T-helper 2 cell treated with Interferon-gamma antibody and Interleukin-4, amounts not matched to agents 5 μg/mL and 100 μg/mL, for 36 hours (primary cell): Measurements from ENCODE around the gene IGFBP2.
"Not testable (repeated sequence)": the region's sequence is repeated elsewhere in the genome, so short reads cannot be mapped to it uniquely, and the experiment has no call there.

Source experiments
- DNase-seq: peaks from one replicate; pipeline ENCODE4 v3.0.0; 2021; ENCODE audit warnings: low spot score
- H3K27ac Mint-ChIP-seq: one replicate; pipeline ENCODE4 v1.8.0; 2021; ENCODE audit warnings: mild to moderate bottlenecking, mixed read lengths
- H3K27me3 Mint-ChIP-seq: one replicate; pipeline ENCODE4 v1.8.0; 2021; ENCODE audit warnings: low read depth, mixed read lengths
- H3K36me3 Mint-ChIP-seq: one replicate; pipeline ENCODE4 v1.8.0; 2021; ENCODE audit warnings: low read depth, mixed read lengths
- H3K4me1 Mint-ChIP-seq: one replicate; pipeline ENCODE4 v1.8.0; 2021; ENCODE audit warnings: low read depth, mixed read lengths
- H3K4me3 Mint-ChIP-seq: one replicate; pipeline ENCODE4 v1.8.0; 2022; ENCODE audit warnings: mild to moderate bottlenecking, moderate library complexity, mixed read lengths
- H3K9me3 Mint-ChIP-seq: one replicate; pipeline ENCODE4 v1.8.0; 2021; ENCODE audit warnings: mixed read lengths

IGFBP2 gene, protein sequence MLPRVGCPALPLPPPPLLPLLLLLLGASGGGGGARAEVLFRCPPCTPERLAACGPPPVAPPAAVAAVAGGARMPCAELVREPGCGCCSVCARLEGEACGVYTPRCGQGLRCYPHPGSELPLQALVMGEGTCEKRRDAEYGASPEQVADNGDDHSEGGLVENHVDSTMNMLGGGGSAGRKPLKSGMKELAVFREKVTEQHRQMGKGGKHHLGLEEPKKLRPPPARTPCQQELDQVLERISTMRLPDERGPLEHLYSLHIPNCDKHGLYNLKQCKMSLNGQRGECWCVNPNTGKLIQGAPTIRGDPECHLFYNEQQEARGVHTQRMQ

DNA sequence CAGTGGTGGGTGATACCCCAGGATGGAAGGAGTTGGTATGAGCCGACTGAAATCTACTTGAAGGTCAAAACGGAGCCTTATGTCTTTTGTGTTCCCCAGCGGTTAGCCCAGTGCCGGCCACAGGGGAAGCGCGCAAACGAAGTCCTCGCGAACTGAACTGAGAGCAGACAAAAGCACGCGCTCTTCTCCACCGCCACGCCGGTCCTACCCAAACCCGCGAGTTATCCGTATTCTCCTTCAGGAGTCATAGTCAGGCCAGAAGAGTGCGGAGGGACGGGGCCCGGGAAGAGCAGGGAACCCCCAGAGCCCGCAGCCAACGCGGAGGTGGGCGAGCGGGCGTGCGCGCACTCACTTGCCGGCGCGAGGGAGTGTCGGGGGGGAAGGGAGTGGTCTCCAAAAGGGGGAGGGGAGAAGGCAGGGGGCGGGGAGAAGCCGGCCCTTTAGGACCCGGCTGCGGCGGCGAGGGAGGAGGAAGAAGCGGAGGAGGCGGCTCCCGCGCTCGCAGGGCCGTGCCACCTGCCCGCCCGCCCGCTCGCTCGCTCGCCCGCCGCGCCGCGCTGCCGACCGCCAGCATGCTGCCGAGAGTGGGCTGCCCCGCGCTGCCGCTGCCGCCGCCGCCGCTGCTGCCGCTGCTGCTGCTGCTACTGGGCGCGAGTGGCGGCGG is at the start of gene IGFBP2:
Gene IGFBP2 (plus strand): TSS at position 469 of the 664 bp plus-strand sequence. CDS start 104 bp downstream, at position 573.
- H3K36me3 Mint-ChIP-seq, result peaks cover 6% of the 10 kb centered on the region
- H3K27ac Mint-ChIP-seq, result no peak within 1 kb of the TSS
- peak within 1 kb of the TSS; percentile 84 for H3K4me3 Mint-ChIP-seq
- peaks cover 26% of the 10 kb centered on the region for H3K4me1 Mint-ChIP-seq
- DNase-seq, result peak; percentile 37
- no peaks in the 10 kb centered on the region for H3K9me3 Mint-ChIP-seq
- H3K27me3 Mint-ChIP-seq, result peaks cover 76% of the 10 kb centered on the region

DNA sequence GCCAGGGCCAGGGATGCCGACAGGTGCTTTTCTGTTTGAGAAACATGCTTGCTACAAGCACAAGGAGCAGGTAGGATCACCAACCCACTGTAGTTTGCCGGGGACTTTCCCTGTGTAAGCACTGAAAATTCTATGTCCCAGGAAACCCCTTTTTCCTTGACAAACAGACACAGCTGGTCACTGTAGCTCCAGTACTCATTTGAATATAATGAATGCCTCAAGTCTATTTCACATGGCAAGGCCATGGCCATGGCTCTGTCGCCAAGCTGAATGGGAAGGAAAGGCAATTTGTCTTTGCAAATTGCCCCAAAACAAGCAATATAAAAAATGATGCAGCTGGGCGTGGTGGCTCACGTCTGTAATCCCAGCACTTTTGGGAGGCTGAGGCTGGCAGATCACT is 49.6 kb upstream of the IGFBP2 start:
- H3K9me3 Mint-ChIP-seq, result no peaks in the 10 kb centered on the region
- H3K4me3 Mint-ChIP-seq, result no peak overlapping the region
- no peaks in the 10 kb centered on the region for H3K36me3 Mint-ChIP-seq
- H3K4me1 Mint-ChIP-seq, result no peaks in the 10 kb centered on the region
- H3K27ac Mint-ChIP-seq, result no peak overlapping the region
- peaks cover 21% of the 10 kb centered on the region for H3K27me3 Mint-ChIP-seq
- DNase-seq, result no peak

DNA sequence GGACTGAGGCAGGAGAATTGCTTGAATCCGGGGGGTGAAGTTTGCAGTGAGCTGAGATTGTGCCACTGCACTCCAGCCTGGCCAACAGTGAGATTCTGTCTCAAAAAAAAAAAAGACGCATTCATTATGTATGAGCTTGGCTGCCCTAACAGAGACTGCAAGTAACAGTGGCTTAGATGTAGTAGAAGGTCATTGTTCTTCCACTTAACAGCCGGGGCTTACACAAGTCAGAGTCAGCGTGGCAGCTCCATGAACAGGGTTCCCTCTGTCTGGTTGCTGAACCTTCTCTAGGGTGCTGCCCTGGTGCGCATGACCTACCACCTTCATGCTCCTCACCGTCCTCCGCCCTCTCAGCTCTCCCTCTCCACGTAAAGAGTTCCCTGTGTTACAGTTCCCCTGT is 49.1 kb upstream of the IGFBP2 start:
- Mint-ChIP-seq H3K27me3 (peaks cover 22% of the 10 kb centered on the region), H3K4me3 (no peak overlapping the region), H3K9me3 (no peaks in the 10 kb centered on the region), H3K27ac (no peak overlapping the region), H3K4me1 (no peaks in the 10 kb centered on the region), H3K36me3 (no peaks in the 10 kb centered on the region)
- DNase-seq, result no peak

DNA sequence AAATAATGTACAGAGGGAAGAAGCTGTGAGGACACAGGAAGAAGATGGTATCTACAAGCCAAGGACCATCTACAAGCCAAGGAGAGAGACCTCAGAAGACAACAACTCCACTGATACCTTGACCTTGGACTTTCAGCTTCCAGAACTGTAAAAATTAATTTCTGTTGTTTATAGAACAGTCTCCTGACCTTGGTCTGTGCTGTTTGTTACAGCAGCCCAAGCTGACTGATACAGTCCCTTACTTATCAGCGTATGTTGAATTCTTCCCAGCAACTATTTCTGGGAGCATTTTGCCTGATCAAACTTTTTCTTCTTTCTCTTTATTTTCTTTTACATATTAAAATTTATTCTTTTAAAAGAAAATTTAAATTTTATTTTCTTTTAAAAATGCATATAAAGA is 47.8 kb upstream of the IGFBP2 start:
- H3K9me3 Mint-ChIP-seq, result no peaks in the 10 kb centered on the region
- no peak for DNase-seq
- H3K36me3 Mint-ChIP-seq, result no peaks in the 10 kb centered on the region
- no peaks in the 10 kb centered on the region for H3K4me1 Mint-ChIP-seq
- H3K27me3 Mint-ChIP-seq, result peaks cover 29% of the 10 kb centered on the region
- no peak overlapping the region for H3K4me3 Mint-ChIP-seq
- H3K27ac Mint-ChIP-seq, result no peak overlapping the region

DNA sequence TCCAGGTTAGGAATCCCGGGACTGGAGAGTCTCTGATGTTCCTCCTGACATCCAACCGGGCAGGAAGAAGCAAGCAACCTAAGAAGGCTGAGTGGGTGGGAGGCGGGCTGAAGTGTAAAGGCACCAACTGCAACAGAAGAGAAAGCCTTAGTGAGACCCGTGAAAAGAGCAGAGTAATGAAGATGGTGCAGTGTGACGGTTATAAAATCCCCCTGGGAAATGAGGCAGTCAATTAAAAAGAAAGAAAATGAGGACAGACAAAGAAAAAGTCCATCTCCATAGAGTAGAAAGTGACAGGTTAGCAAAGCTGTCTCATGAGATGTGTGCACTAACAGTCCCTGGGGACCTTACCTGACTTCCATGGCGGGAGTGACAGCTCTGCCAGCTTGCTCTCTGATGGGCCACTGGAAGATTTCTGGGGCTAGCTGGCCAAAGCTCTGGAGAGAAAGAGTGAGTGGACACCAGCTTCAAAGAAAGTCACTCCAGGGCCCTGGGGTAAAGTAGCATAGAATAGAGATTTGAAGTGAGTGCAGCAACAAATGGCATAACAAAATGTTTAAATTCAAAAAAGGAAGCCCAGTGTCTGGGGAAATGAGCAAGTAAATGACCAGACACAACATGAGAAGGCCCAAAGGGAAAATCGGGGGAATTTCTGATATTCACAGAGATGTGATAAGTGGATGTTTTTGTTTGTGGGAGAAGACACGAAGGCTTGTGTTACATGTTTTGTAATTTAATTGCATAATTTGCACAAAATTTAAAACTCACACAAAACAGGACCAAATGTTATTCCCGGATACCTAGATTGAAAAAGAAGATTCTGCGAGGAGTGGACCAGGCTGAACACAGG is 44.1 kb upstream of the IGFBP2 start:
- H3K27ac Mint-ChIP-seq, result no peak overlapping the region
- H3K27me3 Mint-ChIP-seq, result peaks cover 18% of the 10 kb centered on the region
- DNase-seq, result no peak
- H3K4me1 Mint-ChIP-seq, result no peaks in the 10 kb centered on the region
- H3K4me3 Mint-ChIP-seq, result no peak overlapping the region
- H3K36me3 Mint-ChIP-seq, result no peaks in the 10 kb centered on the region
- no peaks in the 10 kb centered on the region for H3K9me3 Mint-ChIP-seq

DNA sequence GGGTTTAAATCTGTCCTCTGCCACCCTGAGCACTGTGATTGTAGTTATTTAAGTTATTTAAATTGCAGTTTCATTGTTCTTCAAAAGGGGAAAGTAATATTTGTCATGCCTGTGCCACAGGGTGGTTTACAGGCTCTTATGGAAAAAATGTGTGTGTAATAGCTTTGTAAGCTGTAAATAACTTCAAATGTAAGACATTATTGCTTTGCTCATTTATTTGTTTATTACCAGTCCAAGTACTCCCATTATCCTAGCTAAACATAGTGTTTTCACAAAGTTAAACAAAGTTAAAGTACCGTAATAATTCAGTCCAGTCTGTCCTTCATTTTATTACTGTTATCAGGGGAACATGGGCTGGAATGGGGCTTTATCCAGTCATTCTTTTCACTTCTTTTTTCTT is 43.4 kb upstream of the IGFBP2 start:
- DNase-seq, result no peak
- Mint-ChIP-seq H3K27me3 (peaks cover 14% of the 10 kb centered on the region), H3K27ac (no peak overlapping the region), H3K36me3 (no peaks in the 10 kb centered on the region), H3K4me1 (no peaks in the 10 kb centered on the region), H3K9me3 (no peaks in the 10 kb centered on the region), H3K4me3 (no peak overlapping the region)

DNA sequence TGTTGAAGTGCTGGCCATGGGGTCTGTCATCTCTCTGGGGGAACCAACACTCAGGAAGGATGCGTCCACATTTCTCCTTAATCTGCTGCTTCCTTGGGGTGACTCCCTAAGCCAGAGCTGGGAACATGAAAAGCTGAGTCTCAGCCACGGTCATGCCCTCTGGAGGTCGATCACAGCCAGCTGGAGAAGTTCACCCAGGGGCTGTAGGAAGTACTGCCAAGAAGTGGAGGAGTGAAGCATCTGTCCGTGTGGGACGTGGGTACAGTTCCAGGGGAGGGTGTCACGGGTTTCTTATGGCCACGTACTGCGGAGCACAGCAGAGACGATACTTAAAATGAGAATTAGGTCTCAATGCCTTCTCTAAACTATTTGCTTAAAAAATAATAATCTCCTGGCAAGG is 42.4 kb upstream of the IGFBP2 start:
- DNase-seq, result no peak
- Mint-ChIP-seq H3K4me1 (no peaks in the 10 kb centered on the region), H3K27me3 (peaks cover 13% of the 10 kb centered on the region), H3K9me3 (no peaks in the 10 kb centered on the region), H3K4me3 (no peak overlapping the region), H3K36me3 (no peaks in the 10 kb centered on the region), H3K27ac (no peak overlapping the region)

DNA sequence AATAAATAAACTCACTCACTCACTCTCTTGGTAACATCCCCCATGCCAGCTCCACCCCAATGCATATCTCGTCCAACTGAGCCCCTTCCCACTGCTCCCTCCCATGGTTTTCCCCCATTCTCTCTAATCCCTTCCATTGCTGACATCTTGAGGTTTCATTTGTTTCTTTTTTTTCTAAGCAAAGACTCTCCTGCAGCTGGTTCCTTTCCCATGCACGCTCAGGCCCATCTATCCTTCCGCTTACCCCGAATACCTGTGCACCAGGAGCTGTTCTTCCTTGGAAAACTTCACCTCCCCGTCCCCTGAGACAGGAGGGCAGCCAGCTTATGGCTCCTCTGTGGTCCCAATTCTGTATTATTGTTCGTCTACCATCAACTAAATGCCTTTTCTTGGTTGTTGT is 41.7 kb upstream of the IGFBP2 start:
- H3K9me3 Mint-ChIP-seq, result no peaks in the 10 kb centered on the region
- no peaks in the 10 kb centered on the region for H3K36me3 Mint-ChIP-seq
- H3K4me3 Mint-ChIP-seq, result no peak overlapping the region
- no peak overlapping the region for H3K27ac Mint-ChIP-seq
- DNase-seq, result no peak
- peaks cover 12% of the 10 kb centered on the region for H3K27me3 Mint-ChIP-seq
- H3K4me1 Mint-ChIP-seq, result no peaks in the 10 kb centered on the region

DNA sequence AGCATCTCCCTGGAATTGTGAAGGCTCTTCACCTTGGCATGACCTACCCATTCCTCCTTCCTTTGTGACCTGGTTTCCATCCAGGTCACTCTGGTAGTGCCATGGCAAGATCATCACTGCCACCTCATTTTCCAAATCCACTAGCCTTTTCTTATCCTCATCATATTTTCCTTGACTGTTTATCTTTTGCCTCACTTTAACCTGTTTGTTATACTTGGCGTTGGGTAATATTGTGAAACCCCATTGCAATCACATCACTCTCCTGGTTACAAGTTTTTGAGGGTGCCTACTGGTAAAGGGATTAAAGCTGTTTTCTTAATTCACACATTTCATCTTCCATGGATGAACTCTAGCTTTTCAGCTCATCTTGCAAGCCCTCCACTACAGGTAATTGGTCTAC is 39.1 kb upstream of the IGFBP2 start:
- peaks cover 9% of the 10 kb centered on the region for H3K27me3 Mint-ChIP-seq
- DNase-seq, result no peak
- no peak overlapping the region for H3K27ac Mint-ChIP-seq
- H3K4me3 Mint-ChIP-seq, result no peak overlapping the region
- no peaks in the 10 kb centered on the region for H3K9me3 Mint-ChIP-seq
- no peaks in the 10 kb centered on the region for H3K36me3 Mint-ChIP-seq
- no peaks in the 10 kb centered on the region for H3K4me1 Mint-ChIP-seq

DNA sequence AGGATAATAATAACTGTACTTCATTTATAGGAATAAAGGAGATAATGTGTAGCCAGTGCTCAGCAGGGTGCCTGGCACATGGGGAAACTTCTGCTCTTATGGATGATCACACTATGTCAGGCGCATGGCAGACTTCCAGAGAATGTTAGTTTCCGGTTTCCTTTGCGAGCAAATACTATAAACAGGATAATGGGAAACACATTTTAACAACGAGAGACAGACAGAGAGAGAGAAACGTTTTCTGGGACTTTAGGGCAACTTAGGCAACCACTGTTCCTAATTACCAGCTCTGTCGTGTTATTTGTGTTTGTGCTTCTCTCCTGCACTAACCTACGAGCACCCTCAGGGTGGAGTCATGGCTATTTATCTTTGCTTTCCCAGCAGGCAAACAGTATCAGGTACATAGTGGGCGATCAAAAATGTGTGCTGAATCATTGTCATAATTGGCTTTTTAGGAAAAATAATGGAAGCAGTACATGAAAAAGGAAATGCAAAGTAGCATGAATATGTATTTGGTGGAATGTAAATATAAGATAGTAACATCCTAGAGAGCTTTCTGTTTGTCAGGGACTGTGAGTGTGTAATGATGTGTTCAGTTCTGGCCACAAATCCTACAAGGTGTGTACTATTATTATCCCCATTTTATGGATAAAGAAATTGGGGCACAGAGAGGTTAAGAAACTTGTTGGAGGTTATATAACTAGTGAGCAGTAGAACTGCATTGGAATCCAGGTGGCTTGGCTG is 36.8 kb upstream of the IGFBP2 start:
- no peak overlapping the region for H3K27ac Mint-ChIP-seq
- no peaks in the 10 kb centered on the region for H3K4me1 Mint-ChIP-seq
- H3K9me3 Mint-ChIP-seq, result no peaks in the 10 kb centered on the region
- H3K27me3 Mint-ChIP-seq, result peaks cover 2% of the 10 kb centered on the region
- H3K4me3 Mint-ChIP-seq, result no peak overlapping the region
- DNase-seq, result no peak
- H3K36me3 Mint-ChIP-seq, result no peaks in the 10 kb centered on the region

DNA sequence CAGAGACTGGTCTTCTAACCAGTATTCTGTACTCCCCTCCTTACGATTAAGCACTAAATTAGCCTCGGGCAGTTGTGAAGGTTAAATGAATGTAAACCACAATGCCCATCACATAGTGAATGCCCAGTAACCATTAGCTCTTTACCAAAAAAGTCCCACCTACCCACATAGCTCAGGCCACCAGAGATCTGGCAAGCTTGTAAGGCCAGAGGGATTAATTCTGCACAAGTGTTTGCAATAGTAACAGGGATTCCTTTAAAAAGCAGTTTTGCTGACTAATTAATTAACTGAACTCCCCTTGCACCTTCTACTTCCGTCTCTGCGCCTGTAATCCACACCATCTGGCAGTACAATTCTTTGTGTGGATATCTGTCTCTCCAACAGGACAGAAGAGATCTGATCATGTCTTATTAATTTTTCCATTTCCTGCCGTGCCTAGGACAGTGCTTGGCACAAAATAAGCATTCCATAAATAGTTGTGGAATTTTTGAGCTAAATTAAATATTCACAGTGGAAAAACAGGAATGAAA is 36.2 kb upstream of the IGFBP2 start:
- Mint-ChIP-seq H3K4me1 (no peaks in the 10 kb centered on the region), H3K27ac (no peak overlapping the region), H3K36me3 (no peaks in the 10 kb centered on the region), H3K4me3 (no peak overlapping the region), H3K27me3 (peaks cover 2% of the 10 kb centered on the region), H3K9me3 (no peaks in the 10 kb centered on the region)
- DNase-seq, result no peak

DNA sequence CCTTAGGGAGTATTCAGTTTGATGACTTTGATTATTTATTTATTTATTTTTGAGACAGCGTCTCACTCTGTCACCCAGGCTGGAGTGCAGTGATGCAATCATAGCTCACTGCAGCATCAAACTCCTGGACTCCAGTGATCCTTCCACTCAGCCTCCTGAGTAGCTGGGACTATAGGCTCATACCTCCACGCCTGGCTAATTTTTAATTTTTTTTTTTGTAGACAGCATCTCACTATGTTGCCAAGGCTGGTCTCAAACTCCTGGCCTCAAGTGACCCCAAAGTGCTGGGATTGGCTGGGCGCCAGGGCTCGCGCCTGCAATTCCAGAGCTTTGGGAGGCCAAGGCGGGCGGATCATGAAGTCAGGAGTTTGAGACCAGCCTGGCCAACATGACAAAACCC is 35.4 kb upstream of the IGFBP2 start:
- H3K27ac Mint-ChIP-seq, H3K36me3 Mint-ChIP-seq, H3K4me3 Mint-ChIP-seq, H3K9me3 Mint-ChIP-seq, H3K27me3 Mint-ChIP-seq, DNase-seq, H3K4me1 Mint-ChIP-seq: not testable (repeated sequence)

DNA sequence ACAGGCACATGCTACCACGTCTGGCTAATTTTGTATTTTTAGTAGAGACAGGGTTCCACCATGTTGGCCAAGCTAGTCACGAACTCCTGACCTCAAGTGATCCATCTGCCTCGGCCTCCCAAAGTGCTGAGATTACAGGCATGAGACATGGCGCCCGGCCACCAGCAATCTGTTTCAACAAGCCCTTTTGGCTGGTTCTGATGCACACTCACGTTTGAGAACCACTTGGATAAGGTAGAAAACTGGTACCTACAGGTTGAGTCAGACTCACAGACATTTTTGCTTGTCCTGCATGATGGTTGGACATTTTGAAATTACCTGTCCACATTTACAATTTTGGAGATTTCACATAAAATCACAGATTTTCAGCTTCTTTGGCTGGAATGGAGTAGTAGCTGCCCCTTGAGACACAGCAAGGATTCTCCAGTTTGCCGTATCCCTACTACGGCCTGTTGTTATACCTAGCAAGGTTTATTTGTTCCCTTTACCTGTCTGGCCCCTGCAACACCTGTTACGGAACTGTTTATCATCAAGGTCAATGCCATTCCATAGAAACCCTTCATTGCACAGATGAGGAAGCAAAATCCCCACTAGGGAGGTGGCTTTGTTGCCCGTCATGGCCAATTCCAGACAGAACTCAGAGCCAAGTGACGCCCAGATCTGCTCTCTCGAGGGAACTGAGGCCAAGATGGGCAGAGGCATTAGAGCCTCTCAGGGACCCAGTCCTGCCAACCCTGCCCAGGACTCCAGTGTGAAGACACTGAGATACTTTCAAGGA is 31.4 kb upstream of the IGFBP2 start:
- Mint-ChIP-seq H3K36me3 (peaks cover 3% of the 10 kb centered on the region), H3K27ac (no peak overlapping the region), H3K27me3 (no peaks in the 10 kb centered on the region), H3K4me1 (peaks cover 25% of the 10 kb centered on the region), H3K4me3 (no peak overlapping the region), H3K9me3 (no peaks in the 10 kb centered on the region)
- DNase-seq, result no peak
